Measurements from ENCODE around the gene SERPINF2.

DNA sequence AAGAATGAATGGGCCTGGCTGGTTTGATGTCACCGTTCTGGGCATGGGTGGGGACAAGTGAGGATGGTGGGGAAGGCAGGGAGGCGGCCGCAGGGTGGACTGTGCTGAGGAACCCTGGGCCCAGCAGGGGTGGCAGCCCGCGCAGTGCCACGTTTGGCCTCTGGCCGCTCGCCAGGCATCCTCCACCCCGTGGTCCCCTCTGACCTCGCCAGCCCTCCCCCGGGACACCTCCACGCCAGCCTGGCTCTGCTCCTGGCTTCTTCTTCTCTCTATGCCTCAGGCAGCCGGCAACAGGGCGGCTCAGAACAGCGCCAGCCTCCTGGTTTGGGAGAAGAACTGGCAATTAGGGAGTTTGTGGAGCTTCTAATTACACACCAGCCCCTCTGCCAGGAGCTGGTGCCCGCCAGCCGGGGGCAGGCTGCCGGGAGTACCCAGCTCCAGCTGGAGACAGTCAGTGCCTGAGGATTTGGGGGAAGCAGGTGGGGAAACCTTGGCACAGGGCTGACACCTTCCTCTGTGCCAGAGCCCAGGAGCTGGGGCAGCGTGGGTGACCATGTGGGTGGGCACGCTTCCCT is 12.7 kb downstream of the SERPINF2 start:
- TF ChIP-seq, protein P1, sequence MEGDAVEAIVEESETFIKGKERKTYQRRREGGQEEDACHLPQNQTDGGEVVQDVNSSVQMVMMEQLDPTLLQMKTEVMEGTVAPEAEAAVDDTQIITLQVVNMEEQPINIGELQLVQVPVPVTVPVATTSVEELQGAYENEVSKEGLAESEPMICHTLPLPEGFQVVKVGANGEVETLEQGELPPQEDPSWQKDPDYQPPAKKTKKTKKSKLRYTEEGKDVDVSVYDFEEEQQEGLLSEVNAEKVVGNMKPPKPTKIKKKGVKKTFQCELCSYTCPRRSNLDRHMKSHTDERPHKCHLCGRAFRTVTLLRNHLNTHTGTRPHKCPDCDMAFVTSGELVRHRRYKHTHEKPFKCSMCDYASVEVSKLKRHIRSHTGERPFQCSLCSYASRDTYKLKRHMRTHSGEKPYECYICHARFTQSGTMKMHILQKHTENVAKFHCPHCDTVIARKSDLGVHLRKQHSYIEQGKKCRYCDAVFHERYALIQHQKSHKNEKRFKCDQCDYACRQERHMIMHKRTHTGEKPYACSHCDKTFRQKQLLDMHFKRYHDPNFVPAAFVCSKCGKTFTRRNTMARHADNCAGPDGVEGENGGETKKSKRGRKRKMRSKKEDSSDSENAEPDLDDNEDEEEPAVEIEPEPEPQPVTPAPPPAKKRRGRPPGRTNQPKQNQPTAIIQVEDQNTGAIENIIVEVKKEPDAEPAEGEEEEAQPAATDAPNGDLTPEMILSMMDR (optimal IDR thresholded peaks at IDR 0.05 in 1 of 3, IDR thresholded peaks at IDR 0.05 in 1 of 3, conservative IDR thresholded peaks at IDR 0.05 in 1 of 3; ENCODE audit: extremely low read depth in 1 of 3, insufficient read depth in 2 of 3, low read length in 3 of 3) = no peak
- TF ChIP-seq EZH2 (IDR thresholded peaks at IDR 0.05; ENCODE audit: low read length) = no peak
